HG03575 (cell line): ENCODE data around the gene SLC38A8.

Source experiments
- ATAC-seq: cut with Tn5 transposase; IDR thresholded peaks from one replicate; pipeline ENCODE4 v1.9.1; 2021; ENCODE audit not compliant: unreplicated experiment, insufficient number of reproducible peaks, low FRiP score; ENCODE audit errors: extremely low read depth

SLC38A8 gene

DNA sequence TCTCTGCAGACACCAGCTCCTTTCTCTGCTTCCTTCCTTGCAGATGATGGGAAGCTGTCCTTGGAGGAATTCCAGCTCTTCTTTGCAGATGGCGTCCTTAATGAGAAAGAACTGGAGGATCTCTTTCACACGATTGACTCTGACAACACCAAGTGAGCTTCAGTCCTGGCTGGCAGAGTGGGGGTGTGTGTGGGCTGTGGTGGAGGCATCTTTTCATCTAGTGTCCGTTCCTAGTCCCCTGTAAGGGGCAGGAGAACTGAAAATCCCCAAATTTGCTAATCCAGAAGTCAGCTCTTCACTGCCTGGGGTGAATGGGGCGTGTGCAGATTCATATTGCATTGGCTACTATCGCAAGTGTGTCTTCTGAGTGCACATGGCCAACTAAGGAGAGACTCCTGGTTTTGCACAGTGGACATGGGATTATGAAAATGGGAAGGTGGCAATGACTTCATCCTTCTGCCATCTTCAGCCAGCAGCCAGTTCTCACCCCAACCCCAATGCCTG is 64.1 kb downstream of the SLC38A8 start:
- no peak for ATAC-seq

DNA sequence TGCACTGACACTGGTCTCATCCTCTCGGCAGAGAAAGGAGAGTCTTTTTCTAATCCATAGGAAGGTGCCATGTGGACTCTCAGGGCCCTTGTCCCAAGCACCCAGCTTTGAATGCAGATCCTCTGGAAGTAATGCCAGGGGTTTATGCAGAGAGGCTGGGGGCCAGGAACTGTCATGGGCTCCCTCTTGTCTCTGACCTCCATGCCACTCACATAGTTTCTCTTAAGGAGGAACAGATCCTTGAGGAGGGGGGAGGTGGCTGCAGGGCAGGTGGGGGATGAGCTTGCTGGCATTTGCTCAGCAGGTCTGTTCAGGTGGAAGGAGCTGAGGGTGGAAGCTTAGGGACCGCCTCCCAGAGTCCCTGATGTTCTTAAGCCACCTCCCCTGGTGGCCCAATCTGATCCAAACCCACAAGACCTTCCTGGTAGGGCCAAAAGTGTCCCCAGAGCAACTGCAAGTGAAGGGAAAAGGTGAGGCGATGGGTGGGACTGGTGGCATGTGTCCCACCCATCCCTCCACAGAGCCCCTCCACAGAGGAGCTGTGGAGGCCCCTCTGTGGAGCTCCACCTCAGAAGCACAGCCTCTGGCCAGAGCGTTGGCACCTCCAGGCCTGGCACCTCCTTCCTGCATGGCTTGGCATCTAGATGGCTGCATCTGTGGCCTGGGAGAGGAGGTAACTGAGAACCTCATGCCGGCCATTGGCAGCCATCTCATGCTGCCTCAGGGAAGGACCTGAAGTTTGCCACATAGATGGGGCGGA is 65.4 kb downstream of the SLC38A8 start:
- ATAC-seq: no peak

DNA sequence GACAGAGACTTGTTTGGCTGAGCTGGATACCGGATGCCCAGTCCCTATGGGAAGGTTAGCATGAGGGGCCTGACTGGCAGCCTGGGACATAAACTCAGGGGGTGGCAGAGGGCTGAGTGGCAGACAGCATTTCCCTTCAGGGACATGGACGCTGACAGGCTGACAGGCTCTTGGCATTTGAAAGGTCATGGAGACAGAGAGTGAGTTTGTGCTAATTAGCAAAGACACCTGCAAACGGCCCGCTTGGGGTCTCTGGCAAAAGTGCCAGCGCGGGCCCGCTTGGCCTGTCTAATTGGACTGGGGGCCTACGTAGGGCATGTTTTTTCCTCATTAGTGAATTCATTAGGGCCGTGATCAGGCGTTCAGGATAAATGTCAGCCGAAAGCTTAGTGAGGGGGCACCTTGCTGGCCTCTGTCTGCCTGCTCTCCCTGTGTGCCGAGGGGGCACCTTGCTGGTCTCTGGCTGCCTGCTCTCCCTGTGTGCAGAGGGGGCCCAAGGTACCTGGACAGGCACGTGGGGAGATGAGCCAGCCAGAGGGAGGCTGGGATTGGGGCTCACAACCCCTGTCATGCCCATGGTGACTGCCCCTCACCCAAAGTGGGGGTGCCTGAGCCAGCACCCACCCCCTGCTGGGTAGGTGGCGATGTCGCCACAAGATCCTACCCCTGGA is 66.9 kb downstream of the SLC38A8 start:
- no peak for ATAC-seq

DNA sequence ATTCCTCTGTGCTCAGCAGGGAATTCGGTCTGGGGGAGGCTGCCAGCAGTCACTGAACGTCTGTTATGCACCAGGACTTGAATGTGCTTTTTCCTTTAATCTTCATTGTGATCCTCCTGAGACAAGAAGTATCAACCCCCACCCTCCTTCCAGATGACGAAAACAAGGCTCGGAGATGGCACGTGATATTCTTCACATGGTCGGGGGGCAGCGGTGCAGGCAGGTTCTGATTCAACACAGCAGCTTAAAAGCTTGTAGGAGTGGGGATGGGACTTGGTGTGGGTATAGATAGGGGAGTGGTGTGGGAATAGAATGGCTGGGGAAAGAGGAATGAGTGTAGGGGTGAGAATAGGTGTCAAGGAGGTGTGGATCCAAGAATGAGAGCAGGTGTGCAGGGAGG is 68.1 kb downstream of the SLC38A8 start:
- no peak for ATAC-seq

- ATAC-seq: no peak
Observed at GRCh38 chr16:83973581-83974385, 68.8 kb downstream of the SLC38A8 start.

GRCh38 chr16:83973077-83973476 is 69.5 kb downstream of the SLC38A8 start:
- no peak for ATAC-seq

GRCh38 chr16:83972256-83973008 is 70.2 kb downstream of the SLC38A8 start:
- ATAC-seq: no peak

GRCh38 chr16:83971165-83972130 is 71.1 kb downstream of the SLC38A8 start:
- no peak for ATAC-seq

DNA sequence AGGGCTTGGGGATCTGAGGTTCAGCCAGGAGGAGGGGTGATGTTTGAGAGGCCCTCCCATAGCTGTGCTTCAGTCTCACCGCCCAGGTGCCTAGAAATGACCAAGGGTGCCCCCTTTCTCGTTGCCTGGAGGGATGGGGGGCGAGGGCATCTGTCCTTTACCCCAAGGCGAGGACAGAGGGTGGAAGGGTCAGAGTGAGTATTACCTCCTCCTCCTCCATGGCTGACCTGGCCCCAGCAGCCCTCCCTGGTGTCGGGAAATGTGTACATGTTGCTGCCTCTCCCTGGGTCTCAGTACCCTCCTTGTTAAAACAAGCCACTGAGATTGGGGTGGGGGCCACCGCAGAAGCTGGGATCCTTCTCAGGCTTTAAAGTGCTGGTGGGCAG is 72.2 kb downstream of the SLC38A8 start:
- ATAC-seq: no peak

DNA sequence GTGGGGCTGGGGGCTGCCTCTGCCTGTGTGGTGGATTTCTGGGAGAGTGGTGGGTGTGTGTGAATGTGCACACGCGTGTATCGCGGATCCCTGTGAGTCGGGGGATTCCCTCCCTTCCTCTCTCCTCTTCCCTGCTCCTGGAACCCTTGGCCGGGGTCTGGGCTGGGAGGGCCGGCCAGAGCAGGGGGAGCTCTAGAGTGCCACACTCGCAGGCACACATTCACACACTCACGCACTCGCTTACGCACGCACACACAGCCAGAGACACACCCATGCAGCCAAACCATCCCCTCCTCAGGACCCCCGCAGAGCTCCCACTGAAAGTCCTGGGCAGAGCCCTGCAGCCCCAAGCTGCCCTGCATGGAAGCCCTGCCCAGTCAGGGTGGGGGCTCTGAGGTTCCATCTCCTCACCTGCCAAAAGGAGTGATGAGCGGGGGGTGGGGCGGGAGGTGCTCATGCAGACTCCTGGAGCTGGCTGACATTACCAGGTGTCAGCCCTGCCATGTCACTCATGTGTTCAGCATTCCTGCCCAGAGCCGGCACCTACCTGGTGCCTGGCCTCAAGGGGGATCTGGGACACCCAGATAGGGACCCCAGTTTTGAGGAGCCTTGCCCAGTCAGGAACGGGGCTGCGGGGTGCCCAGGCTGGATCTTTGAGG is 72.7 kb downstream of the SLC38A8 start:
- no peak for ATAC-seq

DNA sequence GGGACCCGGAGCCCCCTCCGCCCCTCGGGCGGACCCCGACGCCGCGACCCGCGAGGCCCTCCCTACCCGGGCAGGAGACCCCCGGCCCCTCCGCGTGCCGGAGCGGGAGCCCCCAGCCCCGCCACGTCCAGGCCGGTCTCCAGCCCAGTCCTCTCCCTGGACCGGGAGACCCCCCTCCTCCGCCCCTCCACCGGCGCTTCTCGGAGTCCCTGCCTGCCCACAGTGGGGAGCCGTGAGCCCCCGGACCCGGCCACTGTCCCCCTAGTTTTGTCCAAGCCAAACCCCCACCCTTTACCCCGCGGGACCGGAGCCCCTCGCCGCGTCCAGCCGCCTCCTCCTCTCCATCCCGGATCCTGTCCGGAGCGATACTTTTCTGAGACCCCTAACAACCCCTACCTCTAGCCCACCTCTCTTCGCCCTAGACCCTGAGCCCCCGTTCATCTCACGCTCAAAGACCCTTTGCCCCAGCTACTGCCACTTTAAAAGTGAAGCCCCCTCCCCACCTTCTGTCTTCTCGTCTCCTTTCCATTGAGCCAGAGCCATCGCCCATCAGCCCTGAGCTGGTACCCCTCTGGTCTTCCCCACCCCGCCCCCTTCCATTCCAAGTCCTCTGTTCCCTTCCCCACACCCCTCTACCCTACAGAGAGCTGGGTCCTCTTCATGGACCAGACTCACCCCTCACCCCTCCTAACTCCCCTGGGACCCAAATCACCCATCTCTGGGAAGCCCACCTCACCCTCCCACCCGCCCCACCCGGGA is 73.5 kb downstream of the SLC38A8 start:
- ATAC-seq: no peak

DNA sequence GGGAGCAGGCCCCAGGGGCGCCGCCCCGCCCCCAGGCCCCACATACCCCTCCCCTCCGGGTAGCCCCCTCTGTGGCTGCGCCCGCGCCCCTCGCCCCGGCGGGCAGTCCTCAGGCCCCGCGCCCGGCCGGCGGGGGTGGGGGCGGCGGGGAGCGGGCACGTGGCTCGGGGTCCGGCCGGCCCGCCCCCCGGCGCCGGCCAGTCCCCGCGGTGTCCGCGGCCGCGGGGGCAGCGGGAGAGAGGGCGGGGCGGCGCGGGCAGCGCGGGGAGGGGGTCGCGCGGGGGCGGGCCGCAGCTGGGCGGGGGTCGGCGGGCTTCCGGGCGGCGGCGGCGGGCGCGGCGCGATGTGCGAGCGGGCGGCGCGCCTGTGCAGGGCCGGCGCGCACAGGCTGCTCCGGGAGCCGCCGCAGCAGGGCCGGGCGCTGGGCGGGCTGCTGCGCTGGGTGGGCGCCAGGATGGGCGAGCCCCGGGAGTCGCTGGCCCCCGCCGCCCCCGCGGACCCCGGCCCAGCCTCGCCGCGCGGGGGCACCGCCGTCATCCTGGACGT is 74.2 kb downstream of the SLC38A8 start:
- no peak for ATAC-seq

DNA sequence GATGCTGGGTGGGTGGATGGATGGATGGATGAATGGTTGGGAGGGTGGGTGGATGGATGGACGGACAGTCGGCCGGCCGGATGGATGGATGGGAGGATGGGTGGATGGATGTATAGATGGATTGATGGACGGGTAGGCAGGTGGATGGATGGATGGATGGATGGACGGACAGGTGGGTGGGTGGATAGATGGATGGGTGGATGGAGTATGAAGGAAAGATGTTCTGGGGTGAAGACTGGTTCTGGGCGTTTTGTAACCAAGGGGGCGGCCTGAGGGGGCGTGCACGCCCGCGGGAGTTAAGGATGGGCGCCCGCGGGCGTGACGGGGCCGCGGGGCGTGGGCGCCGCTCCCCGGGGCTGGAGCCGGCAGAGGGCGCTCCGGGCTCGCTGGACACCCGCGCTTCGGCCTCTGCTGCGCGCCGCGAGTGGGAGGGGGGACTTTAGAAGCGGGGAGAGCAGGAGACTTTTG is 74.7 kb downstream of the SLC38A8 start, which contains the start of gene NECAB2:
Gene NECAB2, plus strand, starts transcription at position 407 of the 468 bp plus-strand sequence. CDS start 405 bp downstream, outside the sequence.
- ATAC-seq: no peak

DNA sequence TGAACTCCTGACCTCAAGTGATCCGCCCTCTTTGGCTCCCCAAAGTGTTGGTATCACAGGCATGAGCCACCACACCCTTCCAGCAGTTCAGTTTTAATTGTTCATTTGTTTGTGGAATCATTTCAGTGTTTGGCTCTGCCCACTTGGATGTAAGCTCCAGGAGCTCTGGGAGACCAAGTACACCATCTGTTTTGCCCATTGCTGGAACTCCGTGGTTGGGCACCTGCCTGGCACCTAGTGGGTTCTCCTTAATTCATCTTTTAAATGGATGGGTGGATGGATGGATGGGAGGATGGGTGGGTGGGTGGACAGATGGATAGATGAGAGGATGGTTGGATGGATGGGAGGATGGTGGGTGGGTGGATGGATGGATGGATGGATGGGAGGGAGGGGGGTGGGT is 75.5 kb downstream of the SLC38A8 start:
- no peak for ATAC-seq

DNA sequence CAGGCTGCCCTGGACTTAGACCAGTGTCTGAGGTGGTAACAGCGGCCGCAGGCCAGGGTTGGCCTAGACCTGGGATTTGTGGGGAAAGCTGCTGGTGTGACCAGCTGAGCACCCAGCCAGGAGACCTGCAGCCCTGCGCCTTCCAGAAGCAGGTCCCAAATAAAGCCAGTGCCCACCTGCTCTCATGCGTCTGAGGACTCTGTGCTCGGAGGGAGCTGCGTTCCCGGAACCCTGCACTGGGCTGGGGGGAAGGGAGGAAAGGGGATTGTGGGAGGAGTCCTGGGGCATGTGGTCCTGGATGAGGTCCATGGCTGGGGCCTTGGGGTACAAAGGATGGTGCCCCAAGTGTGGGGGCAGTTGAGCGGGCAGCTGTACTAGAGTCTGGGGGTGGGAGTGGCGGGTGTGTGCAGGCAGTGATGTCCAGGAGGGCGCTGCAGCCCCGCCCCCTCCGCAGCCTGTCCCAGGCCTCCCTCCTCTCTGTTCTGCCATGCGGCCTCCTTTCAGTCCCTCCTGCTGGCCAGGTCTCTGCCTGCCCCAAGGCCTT is 76.4 kb downstream of the SLC38A8 start:
- ATAC-seq: no peak
